ENCODE measurements around the gene TUBB1. TPM values are rescaled to one million over a fixed set of nuclear protein-coding genes. Genes with fewer than 3 reads are reported as not detected.

TUBB1 gene
- total and polyA plus RNA-seq, 4 experiments from 2014 or later, result not detected

- no peak for DNase-seq
- Histone ChIP-seq H3K27ac (ENCODE audit: low read depth, low read length) (no peak overlapping the region), H3K36me3 (ENCODE audit: insufficient read depth, low read length) (no peaks in the 10 kb centered on the region), H3K27me3 (ENCODE audit: insufficient read depth, low read length) (no peaks in the 10 kb centered on the region), H3K4me1 (ENCODE audit: insufficient read depth, low read length) (peaks cover 31% of the 10 kb centered on the region), H3K4me3 (ENCODE audit: low read length in 2 of 2) (no peak overlapping the region), H3K9me3 (ENCODE audit: control insufficient read depth in 1 of 2, low read length in 2 of 2) (no peaks in the 10 kb centered on the region)
- no peaks in the 10 kb centered on the region for H3K9me3 Mint-ChIP-seq
- intact Hi-C loops (cut with micrococcal nuclease), result no loop called here
- H3K36me3 Mint-ChIP-seq, result peaks cover 0 to 5% of the 10 kb centered on the region in 2 donors
- peaks cover 30 to 48% (median 37%) of the 10 kb centered on the region in 4 donors for H3K4me1 Mint-ChIP-seq
- peak overlapping the region in 1 of 8 donors; percentile 15 for H3K4me3 Mint-ChIP-seq
- H3K27ac Mint-ChIP-seq, result peak overlapping the region in 3 of 7 donors; percentile 27 to 57 (median 51)
- POLR2A ChIA-PET (ENCODE audit: partially characterized antibody), result interaction anchor here (1.0 to 4.1 kb wide), 2 partner anchors 16 to 34 kb away, joined by 3 to 19 read pairs; partner anchors contain the start of gene ATP5F1E
- no peaks in the 10 kb centered on the region for H3K27me3 Mint-ChIP-seq
- CTCF ChIA-PET (ENCODE audit: partially characterized antibody), result no interaction called here
These were observed 3.2 kb upstream of the TUBB1 start for GRCh38 chr20:59015812-59016711.

GRCh38 chr20:59016795-59017492 is 2.3 kb upstream of the TUBB1 start:
- POLR2A ChIA-PET (ENCODE audit: partially characterized antibody), result interaction anchor here (4.1 kb wide), 1 partner anchor 15 kb away, joined by 19 read pairs; the partner anchor contains the start of gene ATP5F1E
- Histone ChIP-seq H3K4me1 (ENCODE audit: insufficient read depth, low read length) (peaks cover 31% of the 10 kb centered on the region), H3K27ac (ENCODE audit: low read depth, low read length) (no peak overlapping the region), H3K27me3 (ENCODE audit: insufficient read depth, low read length) (no peaks in the 10 kb centered on the region), H3K9me3 (ENCODE audit: control insufficient read depth in 1 of 2, low read length in 2 of 2) (no peaks in the 10 kb centered on the region), H3K36me3 (ENCODE audit: insufficient read depth, low read length) (peaks cover 4% of the 10 kb centered on the region), H3K4me3 (ENCODE audit: low read length in 2 of 2) (no peak overlapping the region)
- no peak for DNase-seq
- intact Hi-C loops (cut with micrococcal nuclease), result no loop called here
- Mint-ChIP-seq H3K9me3 (no peaks in the 10 kb centered on the region), H3K4me1 (peaks cover 25 to 43% (median 33%) of the 10 kb centered on the region in 4 donors), H3K27me3 (no peaks in the 10 kb centered on the region), H3K4me3 (peak overlapping the region in 3 of 8 donors; percentile 1 to 21 (median 10)), H3K27ac (peak overlapping the region in 4 of 7 donors; percentile 0 to 60 (median 46)), H3K36me3 (peaks cover 0 to 5% of the 10 kb centered on the region in 2 donors)
- CTCF ChIA-PET (ENCODE audit: partially characterized antibody), result no interaction called here

- H3K36me3 Mint-ChIP-seq, result peaks cover 5 to 10% of the 10 kb centered on the region in 2 donors
- H3K27me3 ChIP-seq (ENCODE audit: insufficient read depth, low read length), result no peaks in the 10 kb centered on the region
- H3K9me3 Mint-ChIP-seq, result no peaks in the 10 kb centered on the region
- H3K36me3 ChIP-seq (ENCODE audit: insufficient read depth, low read length), result peaks cover 8% of the 10 kb centered on the region
- CTCF ChIA-PET (ENCODE audit: partially characterized antibody), result no interaction called here
- H3K4me1 ChIP-seq (ENCODE audit: insufficient read depth, low read length), result peaks cover 31% of the 10 kb centered on the region
- intact Hi-C loops (cut with micrococcal nuclease), result no loop called here
- no peaks in the 10 kb centered on the region for H3K27me3 Mint-ChIP-seq
- H3K27ac ChIP-seq (ENCODE audit: low read depth, low read length), result no peak overlapping the region
- DNase-seq, result no peak
- peak overlapping the region in 4 of 7 donors; percentile 19 to 60 (median 30) for H3K27ac Mint-ChIP-seq
- no peak overlapping the region for H3K4me3 ChIP-seq (ENCODE audit: low read length in 2 of 2)
- no peak overlapping the region for H3K4me3 Mint-ChIP-seq
- no peaks in the 10 kb centered on the region for H3K9me3 ChIP-seq (ENCODE audit: control insufficient read depth in 1 of 2, low read length in 2 of 2)
- POLR2A ChIA-PET (ENCODE audit: partially characterized antibody), result interaction anchor here (4.1 kb wide), 1 partner anchor 14 kb away, joined by 19 read pairs; the partner anchor contains the start of gene ATP5F1E
- H3K4me1 Mint-ChIP-seq, result peaks cover 24 to 40% (median 30%) of the 10 kb centered on the region in 4 donors
These were observed 1.6 kb upstream of the TUBB1 start for GRCh38 chr20:59017493-59018231.

GRCh38 chr20:59018817-59019216 is 412 bp upstream of the TUBB1 start:
- peaks cover 24% of the 10 kb centered on the region for H3K4me1 ChIP-seq (ENCODE audit: insufficient read depth, low read length)
- no peaks in the 10 kb centered on the region for H3K27me3 ChIP-seq (ENCODE audit: insufficient read depth, low read length)
- H3K27me3 Mint-ChIP-seq, result no peaks in the 10 kb centered on the region
- H3K4me3 Mint-ChIP-seq, result peak overlapping the region in 1 of 8 donors; percentile 18
- peaks cover 14 to 21% of the 10 kb centered on the region in 2 donors for H3K36me3 Mint-ChIP-seq
- CTCF ChIA-PET (ENCODE audit: partially characterized antibody), result interaction anchor here (1.2 kb wide), 1 partner anchor 148 kb away, joined by 7 read pairs; no protein-coding TSS in a partner anchor
- H3K36me3 ChIP-seq (ENCODE audit: insufficient read depth, low read length), result peaks cover 20% of the 10 kb centered on the region
- no peak overlapping the region for H3K4me3 ChIP-seq (ENCODE audit: low read length in 2 of 2)
- H3K27ac Mint-ChIP-seq, result peak overlapping the region in 1 of 7 donors; percentile 13
- H3K9me3 ChIP-seq (ENCODE audit: control insufficient read depth in 1 of 2, low read length in 2 of 2), result no peaks in the 10 kb centered on the region
- H3K9me3 Mint-ChIP-seq, result no peaks in the 10 kb centered on the region
- H3K27ac ChIP-seq (ENCODE audit: low read depth, low read length), result no peak overlapping the region
- POLR2A ChIA-PET (ENCODE audit: partially characterized antibody), result interaction anchor here (4.1 kb wide), 1 partner anchor 13 kb away, joined by 19 read pairs; the partner anchor contains the start of gene ATP5F1E
- intact Hi-C loops (cut with micrococcal nuclease), result no loop called here
- H3K4me1 Mint-ChIP-seq, result peaks cover 20 to 31% (median 23%) of the 10 kb centered on the region in 4 donors
- no peak for DNase-seq

GRCh38 chr20:59020938-59021551 is 1.8 kb downstream of the TUBB1 start:
- H3K27ac Mint-ChIP-seq, result peak overlapping the region in 3 of 7 donors; percentile 15 to 32 (median 30)
- H3K9me3 Mint-ChIP-seq, result no peaks in the 10 kb centered on the region
- Histone ChIP-seq H3K36me3 (ENCODE audit: insufficient read depth, low read length) (peaks cover 41% of the 10 kb centered on the region), H3K4me1 (ENCODE audit: insufficient read depth, low read length) (peaks cover 11% of the 10 kb centered on the region), H3K4me3 (ENCODE audit: low read length in 2 of 2) (no peak overlapping the region), H3K9me3 (ENCODE audit: control insufficient read depth in 1 of 2, low read length in 2 of 2) (no peaks in the 10 kb centered on the region), H3K27ac (ENCODE audit: low read depth, low read length) (no peak overlapping the region), H3K27me3 (ENCODE audit: insufficient read depth, low read length) (no peaks in the 10 kb centered on the region)
- intact Hi-C loops (cut with micrococcal nuclease), result no loop called here
- no peak overlapping the region for H3K4me3 Mint-ChIP-seq
- ChIA-PET POLR2A (ENCODE audit: partially characterized antibody) (interaction anchor here (1.0 to 1.6 kb wide), 2 partner anchors 11 to 109 kb away, joined by 3 read pairs; partner anchors contain the start of gene ATP5F1E), CTCF (ENCODE audit: partially characterized antibody) (no interaction called here)
- DNase-seq, result no peak
- no peaks in the 10 kb centered on the region for H3K27me3 Mint-ChIP-seq
- H3K36me3 Mint-ChIP-seq, result peaks cover 30 to 40% of the 10 kb centered on the region in 2 donors
- peaks cover 14 to 35% (median 21%) of the 10 kb centered on the region in 4 donors for H3K4me1 Mint-ChIP-seq

- no peaks in the 10 kb centered on the region for H3K27me3 ChIP-seq (ENCODE audit: insufficient read depth, low read length)
- peaks cover 58% of the 10 kb centered on the region for H3K36me3 ChIP-seq (ENCODE audit: insufficient read depth, low read length)
- ChIA-PET POLR2A (ENCODE audit: partially characterized antibody) (interaction anchor here (1.0 kb wide), 1 partner anchor 9 kb away, joined by 4 read pairs; the partner anchor contains the start of gene ATP5F1E), CTCF (ENCODE audit: partially characterized antibody) (no interaction called here)
- intact Hi-C loops (cut with micrococcal nuclease), result no loop called here
- Mint-ChIP-seq H3K27me3 (no peaks in the 10 kb centered on the region), H3K9me3 (no peaks in the 10 kb centered on the region), H3K36me3 (peaks cover 44 to 55% of the 10 kb centered on the region in 2 donors), H3K27ac (peak overlapping the region in 1 of 7 donors; percentile 19), H3K4me3 (no peak overlapping the region), H3K4me1 (peaks cover 19 to 35% (median 24%) of the 10 kb centered on the region in 4 donors)
- no peaks in the 10 kb centered on the region for H3K9me3 ChIP-seq (ENCODE audit: control insufficient read depth in 1 of 2, low read length in 2 of 2)
- H3K4me3 ChIP-seq (ENCODE audit: low read length in 2 of 2), result no peak overlapping the region
- peaks cover 18% of the 10 kb centered on the region for H3K4me1 ChIP-seq (ENCODE audit: insufficient read depth, low read length)
- H3K27ac ChIP-seq (ENCODE audit: low read depth, low read length), result no peak overlapping the region
- no peak for DNase-seq
These were observed 3.5 kb downstream of the TUBB1 start for GRCh38 chr20:59022754-59023153.
